Astrocyte (in vitro differentiated cells and primary cell): Measurements from ENCODE around the gene LBP. TPM values are rescaled to one million over a fixed set of nuclear protein-coding genes. Genes with fewer than 3 reads are reported as not detected.

ENCODE experiments used
- DNase-seq: peaks from one replicate; pipeline ENCODE4 v3.0.0-alpha.2; 2010; ENCODE audit warnings: low read depth
- FAIRE-seq: peaks from 2 replicates; lab custom pipeline; 2011; peaks lifted over from hg19 to GRCh38; lab: Jason Lieb, UNC
- H2AFZ ChIP-seq: 2 replicates; pipeline ENCODE4 v1.6.0; 2012; ENCODE audit warnings: low read depth, low read length, inconsistent platforms
- H3K27ac ChIP-seq: 2 replicates; pipeline ENCODE4 v1.5.1; 2011; ENCODE audit warnings: low read depth, low read length, inconsistent platforms
- H3K27me3 ChIP-seq: 2 replicates; pipeline ENCODE4 v1.6.0; 2011; ENCODE audit warnings: low read length, inconsistent platforms; ENCODE audit not compliant: insufficient read depth
- H3K36me3 ChIP-seq: 2 replicates; pipeline ENCODE4 v1.5.1; 2011; ENCODE audit warnings: low read length, inconsistent platforms; ENCODE audit not compliant: insufficient read depth
- H3K4me1 ChIP-seq: 2 replicates; pipeline ENCODE4 v1.5.1; 2011; ENCODE audit warnings: low read length, inconsistent platforms; ENCODE audit not compliant: insufficient read depth
- H3K4me2 ChIP-seq: 2 replicates; pipeline ENCODE4 v1.6.0; 2012; ENCODE audit warnings: low read length, inconsistent platforms
- H3K4me3 ChIP-seq: 2 replicates; pipeline ENCODE4 v1.5.1; 2011; ENCODE audit warnings: low read depth, mild to moderate bottlenecking, low read length, inconsistent platforms; ENCODE audit not compliant: insufficient read depth
- H3K79me2 ChIP-seq: 2 replicates; pipeline ENCODE4 v1.6.0; 2012; ENCODE audit warnings: mild to moderate bottlenecking, low read length, inconsistent platforms; ENCODE audit not compliant: insufficient read depth
- H3K9ac ChIP-seq: 2 replicates; pipeline ENCODE4 v1.6.0; 2012; ENCODE audit warnings: mild to moderate bottlenecking, low read length, inconsistent platforms
- H3K9me3 ChIP-seq: 2 replicates; pipeline ENCODE4 v1.5.1; 2012; ENCODE audit warnings: low read depth, mild to moderate bottlenecking, low read length, inconsistent platforms; ENCODE audit not compliant: insufficient read depth
- H4K20me1 ChIP-seq: 2 replicates; pipeline ENCODE4 v1.6.0; 2012; ENCODE audit warnings: low read length, inconsistent platforms; ENCODE audit not compliant: insufficient read depth
- H3K27ac Mint-ChIP-seq: one replicate; pipeline ENCODE4 v1.8.0; 2021; ENCODE audit warnings: mild to moderate bottlenecking, mixed read lengths; ENCODE audit not compliant: unreplicated experiment
- H3K27me3 Mint-ChIP-seq: one replicate; pipeline ENCODE4 v1.8.0; 2021; ENCODE audit warnings: low read depth, mixed read lengths; ENCODE audit not compliant: unreplicated experiment
- H3K36me3 Mint-ChIP-seq: one replicate; pipeline ENCODE4 v1.8.0; 2021; ENCODE audit warnings: low read depth, mixed read lengths; ENCODE audit not compliant: unreplicated experiment
- H3K4me1 Mint-ChIP-seq: one replicate; pipeline ENCODE4 v1.8.0; 2021; ENCODE audit warnings: low read depth, mixed read lengths; ENCODE audit not compliant: unreplicated experiment
- H3K4me3 Mint-ChIP-seq: one replicate; pipeline ENCODE4 v1.8.0; 2021; ENCODE audit warnings: mild to moderate bottlenecking, moderate library complexity, mixed read lengths; ENCODE audit not compliant: unreplicated experiment
- H3K9me3 Mint-ChIP-seq: one replicate; pipeline ENCODE4 v1.8.0; 2021; ENCODE audit warnings: mild to moderate bottlenecking, mixed read lengths; ENCODE audit not compliant: unreplicated experiment
- EZH2 ChIP-seq: IDR thresholded peaks from 2 replicates; pipeline ENCODE4 v1.6.1; 2012; ENCODE audit warnings: mild to moderate bottlenecking, low read length, inconsistent platforms; ENCODE audit not compliant: insufficient read depth
- total RNA-seq: library from RNA; stranded (reverse); gene quantifications from 2 replicates; pipeline ENCODE4 v1.2.1, GENCODE V29; 2021
- TF ChIP-seq, protein P1 (sequence below): IDR thresholded peaks from 2 replicates; pipeline ENCODE4 v1.5.1; 2011; ENCODE audit warnings: low read depth, mild to moderate bottlenecking, inconsistent platforms, low read length, moderate library complexity; ENCODE audit not compliant: insufficient read depth

The LBP gene
- total RNA-seq, 1 donor from 2014 or later: not detected

- Mint-ChIP-seq H3K36me3 (no peaks in the 10 kb centered on the region), H3K9me3 (peaks cover 3% of the 10 kb centered on the region), H3K4me1 (peaks cover 25% of the 10 kb centered on the region), H3K27me3 (peaks cover 29% of the 10 kb centered on the region), H3K27ac (no peak overlapping the region), H3K4me3 (no peak overlapping the region)
- no peaks in the 10 kb centered on the region for H3K36me3 ChIP-seq
- DNase-seq: no peak
- H3K79me2 ChIP-seq: no peaks in the 10 kb centered on the region
- H3K4me2 ChIP-seq: no peak overlapping the region
- no peak overlapping the region for H3K27ac ChIP-seq
- H3K4me3 ChIP-seq: no peak overlapping the region
- no peaks in the 10 kb centered on the region for H4K20me1 ChIP-seq
- H2AFZ ChIP-seq: no peak overlapping the region
- H3K4me1 ChIP-seq: peaks cover 12% of the 10 kb centered on the region
- peaks cover 8% of the 10 kb centered on the region for H3K27me3 ChIP-seq
- no peak for TF ChIP-seq EZH2
- TF ChIP-seq, protein P1, sequence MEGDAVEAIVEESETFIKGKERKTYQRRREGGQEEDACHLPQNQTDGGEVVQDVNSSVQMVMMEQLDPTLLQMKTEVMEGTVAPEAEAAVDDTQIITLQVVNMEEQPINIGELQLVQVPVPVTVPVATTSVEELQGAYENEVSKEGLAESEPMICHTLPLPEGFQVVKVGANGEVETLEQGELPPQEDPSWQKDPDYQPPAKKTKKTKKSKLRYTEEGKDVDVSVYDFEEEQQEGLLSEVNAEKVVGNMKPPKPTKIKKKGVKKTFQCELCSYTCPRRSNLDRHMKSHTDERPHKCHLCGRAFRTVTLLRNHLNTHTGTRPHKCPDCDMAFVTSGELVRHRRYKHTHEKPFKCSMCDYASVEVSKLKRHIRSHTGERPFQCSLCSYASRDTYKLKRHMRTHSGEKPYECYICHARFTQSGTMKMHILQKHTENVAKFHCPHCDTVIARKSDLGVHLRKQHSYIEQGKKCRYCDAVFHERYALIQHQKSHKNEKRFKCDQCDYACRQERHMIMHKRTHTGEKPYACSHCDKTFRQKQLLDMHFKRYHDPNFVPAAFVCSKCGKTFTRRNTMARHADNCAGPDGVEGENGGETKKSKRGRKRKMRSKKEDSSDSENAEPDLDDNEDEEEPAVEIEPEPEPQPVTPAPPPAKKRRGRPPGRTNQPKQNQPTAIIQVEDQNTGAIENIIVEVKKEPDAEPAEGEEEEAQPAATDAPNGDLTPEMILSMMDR: no peak
- no peak for FAIRE-seq
- no peaks in the 10 kb centered on the region for H3K9me3 ChIP-seq
- no peak overlapping the region for H3K9ac ChIP-seq
Observed at GRCh38 chr20:38305541-38305940, 40.7 kb upstream of the LBP start.

DNA sequence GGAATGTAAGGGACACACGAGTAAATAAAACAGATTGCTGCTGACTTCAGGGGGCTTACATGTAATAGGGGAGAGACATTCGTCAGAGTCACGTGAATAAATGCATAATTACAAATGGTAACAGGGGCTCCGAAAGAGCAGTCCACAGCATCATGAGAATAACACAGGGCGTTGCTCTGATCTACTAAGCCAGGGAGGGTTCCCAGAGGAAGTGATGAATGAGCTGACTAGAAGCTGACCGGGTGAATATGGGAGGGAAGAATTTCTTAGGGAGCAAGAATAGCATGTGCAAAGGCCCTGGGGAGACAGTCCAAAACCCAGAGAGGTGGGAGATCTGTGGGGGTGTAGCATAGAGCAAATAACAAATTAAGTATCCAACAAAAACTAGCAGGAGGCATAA lies 39.9 kb upstream of the LBP start:
- Mint-ChIP-seq H3K9me3 (peaks cover 5% of the 10 kb centered on the region), H3K4me1 (peaks cover 25% of the 10 kb centered on the region), H3K27ac (no peak overlapping the region), H3K36me3 (no peaks in the 10 kb centered on the region), H3K27me3 (peaks cover 31% of the 10 kb centered on the region), H3K4me3 (no peak overlapping the region)
- Histone ChIP-seq H3K27ac (no peak overlapping the region), H3K27me3 (peaks cover 8% of the 10 kb centered on the region), H3K4me1 (peaks cover 12% of the 10 kb centered on the region), H3K4me3 (no peak overlapping the region), H3K4me2 (no peak overlapping the region), H2AFZ (no peak overlapping the region), H3K9ac (no peak overlapping the region), H4K20me1 (no peaks in the 10 kb centered on the region), H3K79me2 (no peaks in the 10 kb centered on the region), H3K9me3 (no peaks in the 10 kb centered on the region), H3K36me3 (no peaks in the 10 kb centered on the region)
- DNase-seq (no peak), FAIRE-seq (no peak)
- TF ChIP-seq EZH2: no peak
- TF ChIP-seq, protein P1: no peak

- Histone ChIP-seq H3K4me3 (no peak overlapping the region), H3K27ac (no peak overlapping the region), H3K4me1 (peaks cover 12% of the 10 kb centered on the region), H3K9ac (no peak overlapping the region), H3K9me3 (no peaks in the 10 kb centered on the region), H3K27me3 (peaks cover 8% of the 10 kb centered on the region), H3K4me2 (peak overlapping the region; percentile 34), H4K20me1 (no peaks in the 10 kb centered on the region), H3K79me2 (no peaks in the 10 kb centered on the region), H2AFZ (peak overlapping the region; percentile 3), H3K36me3 (no peaks in the 10 kb centered on the region)
- TF ChIP-seq, protein P1: no peak
- no peak for TF ChIP-seq EZH2
- no peak overlapping the region for H3K4me3 Mint-ChIP-seq
- H3K36me3 Mint-ChIP-seq: no peaks in the 10 kb centered on the region
- H3K4me1 Mint-ChIP-seq: peaks cover 25% of the 10 kb centered on the region
- peaks cover 5% of the 10 kb centered on the region for H3K9me3 Mint-ChIP-seq
- FAIRE-seq: no peak
- peak; percentile 76 for DNase-seq
- peaks cover 42% of the 10 kb centered on the region for H3K27me3 Mint-ChIP-seq
- H3K27ac Mint-ChIP-seq: no peak overlapping the region
Observed at GRCh38 chr20:38307371-38308046, 38.8 kb upstream of the LBP start.
